Thymus (tissue), 11 donors: ENCODE data around the gene GRHL1. TPM values are rescaled to one million over a fixed set of nuclear protein-coding genes. Genes with fewer than 3 reads are reported as not detected.
"Not testable (repeated sequence)": the region's sequence is repeated elsewhere in the genome, so short reads cannot be mapped to it uniquely, and the experiment has no call there.

Experiments
- DNase-seq, 9 donors: peaks; one replicate each; pipeline ENCODE4 v3.0.0-alpha.2; 2013; ENCODE audit warnings: low spot score in 9 of 9, low read depth in 6 of 9, missing footprints in 1 of 9
- H3K27ac ChIP-seq, 2 donors: one replicate each; pipeline ENCODE4 v1.5.1; 2013; ENCODE audit warnings: control low read depth in 1 of 2, low read depth in 1 of 2, low read length in 1 of 2, mild to moderate bottlenecking in 1 of 2, moderate library complexity in 1 of 2
- H3K27me3 ChIP-seq, 2 donors: one replicate each; pipeline ENCODE4 v1.5.1; 2013; ENCODE audit warnings: low read length in 1 of 2; ENCODE audit not compliant: control insufficient read depth in 2 of 2, insufficient read depth in 1 of 2
- H3K36me3 ChIP-seq, 2 donors: one replicate each; pipeline ENCODE4 v1.5.1; 2013; ENCODE audit warnings: low read length in 1 of 2, mild to moderate bottlenecking in 1 of 2, moderate library complexity in 1 of 2; ENCODE audit not compliant: control insufficient read depth in 2 of 2, insufficient read depth in 2 of 2
- H3K4me1 ChIP-seq, 2 donors: one replicate each; pipeline ENCODE4 v1.5.1; 2013; ENCODE audit warnings: low read length in 2 of 2; ENCODE audit not compliant: control insufficient read depth in 2 of 2, insufficient read depth in 2 of 2
- H3K4me3 ChIP-seq, 2 donors: one replicate each; pipeline ENCODE4 v1.5.1; 2013; ENCODE audit warnings: low read length in 2 of 2, control low read depth in 1 of 2, mild to moderate bottlenecking in 1 of 2
- H3K9me3 ChIP-seq, 2 donors: one replicate each; pipeline ENCODE4 v1.5.1; 2013; ENCODE audit warnings: low read length in 1 of 2, mild to moderate bottlenecking in 1 of 2; ENCODE audit not compliant: control insufficient read depth in 2 of 2, insufficient read depth in 1 of 2
- WGBS: extraction: QIAGEN DNeasy Blood & Tissue Kit; methylation state at CpG from one replicate; pipeline ENCODE4 v1.1.7; 2013; 5-methylcytosine and 5-hydroxymethylcytosine counted together
- polyA plus RNA-seq: library from polyadenylated mRNA; stranded (reverse); fragments of 200-250 nt; gene quantifications from one replicate; pipeline ENCODE4 v1.2.3, GENCODE V29; 2013
- total RNA-seq: library from RNA; stranded (reverse); fragments of 120-200 nt; gene quantifications from one replicate; pipeline ENCODE4 v1.2.4, GENCODE V29; 2013
- donor health status: healthy.

The GRHL1 gene
- total and polyA plus RNA-seq, 2 donors = 1.2 to 7.9 TPM

- not testable (repeated sequence) for H3K4me3 ChIP-seq, H3K36me3 ChIP-seq, H3K27me3 ChIP-seq, DNase-seq, H3K27ac ChIP-seq, H3K9me3 ChIP-seq
- 91% methylated on average over 8 of the region's 8 CpGs for WGBS
- peaks cover 0 to 17% of the 10 kb centered on the region in 2 donors for H3K4me1 ChIP-seq
These were observed 79.3 kb downstream of the GRHL1 start for GRCh38 chr2:10030798-10031197.

- Histone ChIP-seq H3K9me3 (no peaks in the 10 kb centered on the region), H3K27ac (no peak overlapping the region), H3K27me3 (peaks cover 0 to 11% of the 10 kb centered on the region in 2 donors), H3K36me3 (no peaks in the 10 kb centered on the region), H3K4me3 (no peak overlapping the region), H3K4me1 (peaks cover 0 to 20% of the 10 kb centered on the region in 2 donors)
- WGBS = 96% methylated on average over 20 of the region's 20 CpGs
- DNase-seq = no peak
These were observed 80.6 kb downstream of the GRHL1 start for GRCh38 chr2:10031886-10032745.

- Histone ChIP-seq H3K9me3 (no peaks in the 10 kb centered on the region), H3K4me1 (peaks cover 0 to 20% of the 10 kb centered on the region in 2 donors), H3K27ac (no peak overlapping the region), H3K27me3 (peaks cover 0 to 11% of the 10 kb centered on the region in 2 donors), H3K36me3 (no peaks in the 10 kb centered on the region), H3K4me3 (no peak overlapping the region)
- WGBS = 97% methylated on average over 7 of the region's 7 CpGs
- DNase-seq = no peak
These were observed 81.2 kb downstream of the GRHL1 start for GRCh38 chr2:10032746-10033105.

GRCh38 chr2:10033251-10034006, 81.9 kb downstream of the GRHL1 start:
- Histone ChIP-seq H3K27ac (no peak overlapping the region), H3K36me3 (no peaks in the 10 kb centered on the region), H3K9me3 (no peaks in the 10 kb centered on the region), H3K4me1 (peaks cover 0 to 20% of the 10 kb centered on the region in 2 donors), H3K4me3 (no peak overlapping the region), H3K27me3 (peaks cover 0 to 15% of the 10 kb centered on the region in 2 donors)
- DNase-seq = no peak
- 93% methylated on average over 14 of the region's 14 CpGs for WGBS

GRCh38 chr2:10034333-10035052, 83.0 kb downstream of the GRHL1 start:
- H3K4me1 ChIP-seq = peaks cover 0 to 9% of the 10 kb centered on the region in 2 donors
- DNase-seq = no peak
- no peak overlapping the region for H3K27ac ChIP-seq
- H3K36me3 ChIP-seq = no peaks in the 10 kb centered on the region
- no peaks in the 10 kb centered on the region for H3K9me3 ChIP-seq
- peaks cover 0 to 10% of the 10 kb centered on the region in 2 donors for H3K27me3 ChIP-seq
- WGBS = 90% methylated on average over 12 of the region's 12 CpGs
- no peak overlapping the region for H3K4me3 ChIP-seq

- Histone ChIP-seq H3K36me3 (no peaks in the 10 kb centered on the region), H3K4me1 (peaks cover 0 to 4% of the 10 kb centered on the region in 2 donors), H3K9me3 (no peaks in the 10 kb centered on the region), H3K4me3 (no peak overlapping the region), H3K27me3 (peaks cover 0 to 15% of the 10 kb centered on the region in 2 donors), H3K27ac (no peak overlapping the region)
- 85% methylated on average over 3 of the region's 3 CpGs for WGBS
- no peak for DNase-seq
These were observed 83.5 kb downstream of the GRHL1 start for GRCh38 chr2:10035053-10035422.

GRCh38 chr2:10035633-10036032, 84.1 kb downstream of the GRHL1 start:
- peaks cover 0 to 20% of the 10 kb centered on the region in 2 donors for H3K27me3 ChIP-seq
- WGBS = 79% methylated on average over 5 of the region's 5 CpGs
- no peaks in the 10 kb centered on the region for H3K9me3 ChIP-seq
- H3K4me3 ChIP-seq = no peak overlapping the region
- no peaks in the 10 kb centered on the region for H3K36me3 ChIP-seq
- H3K4me1 ChIP-seq = peaks cover 0 to 3% of the 10 kb centered on the region in 2 donors
- H3K27ac ChIP-seq = no peak overlapping the region
- DNase-seq = no peak

GRCh38 chr2:10036095-10036884, 84.8 kb downstream of the GRHL1 start:
- no peak overlapping the region for H3K27ac ChIP-seq
- peaks cover 0 to 27% of the 10 kb centered on the region in 2 donors for H3K27me3 ChIP-seq
- H3K9me3 ChIP-seq = no peaks in the 10 kb centered on the region
- WGBS = 63% methylated on average over 14 of the region's 14 CpGs
- H3K4me3 ChIP-seq = no peak overlapping the region
- no peaks in the 10 kb centered on the region for H3K36me3 ChIP-seq
- peak in 1 of 9 donors; percentile 25 for DNase-seq
- peaks cover 0 to 3% of the 10 kb centered on the region in 2 donors for H3K4me1 ChIP-seq
